Right atrium auricular region (tissue), 2 donors: Measurements from ENCODE around the gene TNKS1BP1. TPM values are rescaled to one million over a fixed set of nuclear protein-coding genes. Genes with fewer than 3 reads are reported as not detected.
"Not testable (repeated sequence)": the region's sequence is repeated elsewhere in the genome, so short reads cannot be mapped to it uniquely, and the experiment has no call there.

Source experiments
- DNase-seq: peaks from one replicate; pipeline ENCODE4 v3.0.0-alpha.2; 2019; ENCODE audit warnings: low spot score
- H3K27ac ChIP-seq, 2 donors: fragments of 200-600 bp; sonication (generic); 1 replicate in 1 of 2; 2 replicates in 1 of 2; pipeline ENCODE4 v1.5.1; 2016 to 2019
- H3K27me3 ChIP-seq, 2 donors: fragments of 200-600 bp; sonication (generic); one replicate each; pipeline versions ENCODE4 v1.5.1 to v1.6.0; 2017 to 2019
- H3K36me3 ChIP-seq: fragments of 200-600 bp; sonication (generic); one replicate; pipeline ENCODE4 v1.5.1; 2016
- H3K4me1 ChIP-seq, 2 donors: fragments of 200-600 bp; sonication (generic); one replicate each; pipeline versions ENCODE4 v1.5.1 to v1.6.0; 2017 to 2019
- H3K4me3 ChIP-seq, 2 donors: fragments of 200-600 bp; sonication (generic); 1 replicate in 1 of 2; 2 replicates in 1 of 2; pipeline ENCODE4 v1.5.1; 2017 to 2019; ENCODE audit warnings: mild to moderate bottlenecking in 1 of 2, moderate library complexity in 1 of 2
- H3K9me3 ChIP-seq, 2 donors: fragments of 200-600 bp; sonication (generic); one replicate each; pipeline ENCODE4 v1.5.1; 2019
- total RNA-seq, 2 donors: library from RNA; depleted of rRNA; stranded (reverse); fragments of >200 nt; gene quantifications; one replicate each; pipeline ENCODE4 v1.1.0, GENCODE V29; 2016
- TF ChIP-seq, protein P1 (sequence below), 2 donors: fragments of 200-600 bp; sonication (generic); IDR thresholded peaks; one replicate each; pipeline ENCODE4 v1.5.1; 2019; ENCODE audit warnings: antibody characterized with exemption in 2 of 2

The TNKS1BP1 gene
- total RNA-seq, 2 donors from 2014 or later, result 26.8 to 52.5 TPM

DNA sequence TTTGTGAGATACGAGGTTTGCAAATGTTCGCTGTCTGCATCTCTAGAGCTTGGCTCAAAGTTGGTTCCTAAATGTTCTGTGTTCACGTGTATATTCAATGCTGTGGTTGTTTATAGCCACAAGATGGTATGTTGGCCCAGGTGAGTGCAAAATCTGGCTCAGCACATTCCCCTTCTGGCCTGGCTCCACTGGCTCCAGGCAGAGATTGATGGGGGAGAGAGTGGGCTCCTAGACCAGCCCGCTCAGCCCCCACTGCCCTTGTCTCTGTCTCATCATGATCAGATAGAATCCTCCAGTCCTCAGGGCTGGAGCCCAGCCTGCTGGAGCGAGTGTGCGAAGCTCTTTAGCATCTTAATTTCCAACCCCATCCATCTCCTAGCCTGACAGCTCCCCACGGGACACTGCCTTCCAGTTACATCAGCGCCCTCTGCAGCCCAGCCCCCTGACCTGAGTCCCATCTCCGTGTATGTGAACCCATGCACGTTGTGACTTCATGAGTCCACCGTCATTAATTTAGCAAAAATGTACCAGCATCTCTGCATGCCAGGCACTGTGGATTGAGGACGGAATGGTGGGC is 15.4 kb upstream of the TNKS1BP1 start:
- H3K27ac ChIP-seq, result no peak overlapping the region
- no peak for DNase-seq
- no peaks in the 10 kb centered on the region for H3K9me3 ChIP-seq
- no peaks in the 10 kb centered on the region for H3K36me3 ChIP-seq
- H3K27me3 ChIP-seq, result no peaks in the 10 kb centered on the region
- H3K4me1 ChIP-seq, result peaks cover 0 to 6% of the 10 kb centered on the region in 2 donors
- TF ChIP-seq, protein P1, sequence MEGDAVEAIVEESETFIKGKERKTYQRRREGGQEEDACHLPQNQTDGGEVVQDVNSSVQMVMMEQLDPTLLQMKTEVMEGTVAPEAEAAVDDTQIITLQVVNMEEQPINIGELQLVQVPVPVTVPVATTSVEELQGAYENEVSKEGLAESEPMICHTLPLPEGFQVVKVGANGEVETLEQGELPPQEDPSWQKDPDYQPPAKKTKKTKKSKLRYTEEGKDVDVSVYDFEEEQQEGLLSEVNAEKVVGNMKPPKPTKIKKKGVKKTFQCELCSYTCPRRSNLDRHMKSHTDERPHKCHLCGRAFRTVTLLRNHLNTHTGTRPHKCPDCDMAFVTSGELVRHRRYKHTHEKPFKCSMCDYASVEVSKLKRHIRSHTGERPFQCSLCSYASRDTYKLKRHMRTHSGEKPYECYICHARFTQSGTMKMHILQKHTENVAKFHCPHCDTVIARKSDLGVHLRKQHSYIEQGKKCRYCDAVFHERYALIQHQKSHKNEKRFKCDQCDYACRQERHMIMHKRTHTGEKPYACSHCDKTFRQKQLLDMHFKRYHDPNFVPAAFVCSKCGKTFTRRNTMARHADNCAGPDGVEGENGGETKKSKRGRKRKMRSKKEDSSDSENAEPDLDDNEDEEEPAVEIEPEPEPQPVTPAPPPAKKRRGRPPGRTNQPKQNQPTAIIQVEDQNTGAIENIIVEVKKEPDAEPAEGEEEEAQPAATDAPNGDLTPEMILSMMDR (IDR thresholded peaks at IDR 0.05), result peak in 1 of 2 donors; percentile 11
- H3K4me3 ChIP-seq, result no peak overlapping the region

DNA sequence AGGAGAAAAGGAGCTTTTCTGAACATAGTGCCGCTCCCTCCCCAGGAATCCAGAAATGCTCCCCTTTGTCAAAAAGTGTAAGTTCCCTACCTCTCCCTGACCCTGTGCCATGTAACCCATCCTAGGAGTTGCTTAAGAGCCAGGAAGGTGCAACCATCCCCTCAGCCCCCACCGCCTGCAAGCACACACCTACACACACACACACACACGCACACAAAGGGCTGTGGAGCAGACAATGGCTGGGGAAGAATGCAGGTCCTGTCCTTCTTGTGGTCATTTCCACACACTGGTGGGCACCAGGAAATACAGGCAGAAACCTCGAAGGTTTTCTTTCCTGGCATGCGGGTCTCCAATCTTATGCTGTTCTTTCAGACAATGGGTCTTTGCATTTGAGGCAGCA is 14.6 kb upstream of the TNKS1BP1 start:
- no peaks in the 10 kb centered on the region for H3K27me3 ChIP-seq
- TF ChIP-seq, protein P1 (IDR thresholded peaks at IDR 0.05), result no peak
- no peaks in the 10 kb centered on the region for H3K9me3 ChIP-seq
- no peaks in the 10 kb centered on the region for H3K36me3 ChIP-seq
- no peak overlapping the region for H3K4me3 ChIP-seq
- no peak for DNase-seq
- H3K27ac ChIP-seq, result no peak overlapping the region
- H3K4me1 ChIP-seq, result peaks cover 0 to 14% of the 10 kb centered on the region in 2 donors

DNA sequence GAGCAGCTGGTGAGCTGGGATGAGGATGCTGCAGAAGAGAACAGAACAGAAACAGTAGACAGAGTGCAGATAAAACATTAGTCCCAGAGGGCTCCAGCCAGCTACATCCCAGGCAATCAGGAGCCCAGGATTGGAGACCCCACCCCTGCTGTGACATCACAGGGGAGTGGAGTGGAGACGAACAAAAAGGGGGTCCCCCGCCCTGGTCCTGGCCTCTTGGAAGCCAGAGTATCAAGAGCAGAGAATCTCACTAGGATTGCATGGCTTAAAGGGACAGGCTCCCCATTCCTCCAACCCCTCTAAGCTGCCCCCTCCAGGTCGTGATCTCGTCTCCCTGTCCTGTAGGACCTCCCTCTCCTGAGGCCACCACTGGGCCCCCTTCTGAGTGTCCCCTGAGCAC is 13.4 kb upstream of the TNKS1BP1 start, which contains the start of gene P2RX3:
Gene P2RX3 (plus strand): TSS at position 211 of the 400 bp plus-strand sequence. CDS start 199 bp downstream, outside the sequence.
- H3K4me1 ChIP-seq, result peaks cover 0 to 16% of the 10 kb centered on the region in 2 donors

DNA sequence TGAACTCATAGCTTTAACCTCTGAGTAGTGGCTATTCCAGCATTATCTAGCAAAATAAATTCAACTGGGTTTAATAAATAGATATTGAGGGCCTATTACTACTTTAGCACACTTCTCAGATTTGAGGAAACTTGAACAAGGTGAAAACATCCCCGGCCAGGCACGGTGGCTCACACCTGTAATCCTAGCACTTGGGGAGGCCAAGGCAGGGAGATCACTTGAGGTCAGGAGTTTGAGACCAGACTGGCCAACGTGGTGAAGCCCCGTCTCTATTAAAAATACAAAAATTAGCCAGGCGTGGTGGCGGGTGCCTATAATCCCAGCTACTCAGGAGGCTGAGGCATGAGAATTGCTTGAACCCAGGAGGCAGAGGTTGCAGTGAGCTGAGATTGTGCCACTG is 12.1 kb upstream of the TNKS1BP1 start:
- H3K27ac ChIP-seq, H3K9me3 ChIP-seq, DNase-seq, H3K4me3 ChIP-seq, H3K27me3 ChIP-seq: not testable (repeated sequence)
- H3K36me3 ChIP-seq, result peaks cover 13% of the 10 kb centered on the region
- H3K4me1 ChIP-seq, result peaks cover 0 to 16% of the 10 kb centered on the region in 2 donors

More for the DNA sequence above, 13.4 kb upstream of the TNKS1BP1 start, which contains the start of gene P2RX3:
- H3K27me3 ChIP-seq, result no peaks in the 10 kb centered on the region
- TF ChIP-seq, protein P1 (IDR thresholded peaks at IDR 0.05), result no peak
- H3K4me3 ChIP-seq, result no peak within 1 kb of the TSS
- no peak for DNase-seq
- peaks cover under 1% of the 10 kb centered on the region for H3K36me3 ChIP-seq
- no peak within 1 kb of the TSS for H3K27ac ChIP-seq
- no peaks in the 10 kb centered on the region for H3K9me3 ChIP-seq

DNA sequence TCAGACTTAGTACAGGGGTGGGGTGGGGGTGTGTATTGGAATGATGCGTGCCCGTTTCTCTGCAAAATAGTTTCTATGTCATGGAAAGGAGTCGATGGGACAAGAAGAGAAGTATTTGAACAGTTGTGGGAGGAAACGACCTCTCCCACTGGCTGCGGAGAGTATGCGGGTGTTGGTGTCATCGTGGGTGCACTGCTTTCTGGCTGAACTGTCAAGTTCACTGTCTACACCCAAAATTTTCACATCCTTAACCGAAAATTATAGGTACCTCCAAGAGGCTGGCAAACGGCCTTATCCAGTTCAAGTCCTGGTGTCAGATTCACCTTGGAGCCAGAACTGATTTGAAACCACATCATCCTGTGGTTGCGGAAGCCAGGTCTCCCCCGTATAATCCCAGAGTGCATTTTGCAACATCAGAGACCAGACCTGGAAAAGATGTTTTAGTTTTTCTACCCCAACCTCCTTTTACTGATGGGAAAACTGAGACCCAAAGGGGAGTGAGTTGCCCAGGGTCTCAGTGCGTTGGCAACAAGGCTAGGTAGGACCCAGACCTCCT is 11.4 kb upstream of the TNKS1BP1 start:
- H3K36me3 ChIP-seq, result peaks cover 20% of the 10 kb centered on the region
- H3K9me3 ChIP-seq, result no peaks in the 10 kb centered on the region
- no peak for DNase-seq
- TF ChIP-seq, protein P1 (IDR thresholded peaks at IDR 0.05), result no peak
- peaks cover 0 to 16% of the 10 kb centered on the region in 2 donors for H3K4me1 ChIP-seq
- peak overlapping the region; percentile 88 to 90 for H3K27ac ChIP-seq
- no peaks in the 10 kb centered on the region for H3K27me3 ChIP-seq
- peak overlapping the region; percentile 84 to 88 for H3K4me3 ChIP-seq

DNA sequence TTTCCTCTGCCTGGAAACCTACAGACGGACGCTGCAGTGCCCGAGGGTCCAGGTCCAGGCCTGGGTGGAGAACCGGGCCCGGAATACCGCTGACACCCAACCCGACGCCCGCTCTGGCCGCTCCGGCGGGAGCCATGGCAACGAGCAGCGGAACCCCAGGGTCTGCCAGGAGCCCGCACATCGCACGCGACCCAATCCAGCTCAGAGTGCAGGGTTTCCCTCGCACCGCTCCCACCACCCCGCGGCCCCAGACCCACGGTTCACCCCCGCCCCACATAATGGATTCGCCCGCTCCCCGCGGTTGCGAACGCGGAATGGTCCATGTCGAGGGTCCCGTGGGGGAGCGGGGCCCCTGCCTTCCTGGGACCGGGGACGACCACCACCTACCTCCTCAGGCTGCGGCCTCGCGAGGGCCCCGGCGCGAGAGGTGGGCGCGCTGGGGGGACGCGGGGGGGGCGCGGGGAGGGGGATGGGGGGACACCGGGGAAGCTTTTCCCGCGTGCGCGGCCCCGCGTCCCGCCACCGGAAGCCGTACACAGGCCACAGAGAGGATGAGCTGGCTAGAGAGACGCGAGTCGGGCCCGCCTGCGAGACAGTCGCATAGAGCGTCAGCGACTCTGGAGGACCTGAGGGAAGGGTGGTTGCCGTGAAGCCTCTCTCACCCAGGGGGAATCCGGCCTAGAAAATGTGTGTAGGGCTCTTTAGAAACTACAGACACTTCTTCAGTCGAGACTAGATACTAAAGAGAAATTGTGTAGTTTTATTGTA is 10.8 kb upstream of the TNKS1BP1 start, which contains the start of gene SSRP1:
Gene SSRP1 (minus strand): TSS at position 550 of the 768 bp plus-strand sequence. CDS start 771 bp downstream, outside the sequence.
- Histone ChIP-seq H3K36me3 (peaks cover 26% of the 10 kb centered on the region), H3K27me3 (no peaks in the 10 kb centered on the region), H3K4me3 (peak within 1 kb of the TSS; percentile 84 to 88), H3K9me3 (no peaks in the 10 kb centered on the region), H3K4me1 (peaks cover 0 to 16% of the 10 kb centered on the region in 2 donors), H3K27ac (peak within 1 kb of the TSS; percentile 88 to 90)
- TF ChIP-seq, protein P1 (IDR thresholded peaks at IDR 0.05), result no peak
- peak; percentile 89 for DNase-seq
